Mucosa of rectum (tissue), 2 donors: Measurements from ENCODE around the gene LRMDA.
"Not testable (repeated sequence)": the region's sequence is repeated elsewhere in the genome, so short reads cannot be mapped to it uniquely, and the experiment has no call there.

ENCODE experiments used
- H3K27ac ChIP-seq, 2 donors: one replicate each; pipeline ENCODE4 v1.7.0; 2013; ENCODE audit warnings: inconsistent platforms in 2 of 2, low read depth in 2 of 2, low read length in 2 of 2
- H3K27me3 ChIP-seq, 2 donors: one replicate each; pipeline ENCODE4 v1.7.0; 2013; ENCODE audit warnings: low read length in 2 of 2; ENCODE audit not compliant: control insufficient read depth in 2 of 2, insufficient read depth in 2 of 2
- H3K36me3 ChIP-seq, 2 donors: one replicate each; pipeline ENCODE4 v1.7.0; 2013; ENCODE audit warnings: low read length in 2 of 2; ENCODE audit not compliant: control insufficient read depth in 2 of 2, insufficient read depth in 2 of 2
- H3K4me1 ChIP-seq, 2 donors: one replicate each; pipeline ENCODE4 v1.7.0; 2013; ENCODE audit warnings: low read length in 2 of 2, mild to moderate bottlenecking in 1 of 2; ENCODE audit not compliant: control insufficient read depth in 2 of 2, insufficient read depth in 2 of 2
- H3K4me3 ChIP-seq, 2 donors: one replicate each; pipeline ENCODE4 v1.7.0; 2013; ENCODE audit warnings: low read length in 2 of 2
- H3K9ac ChIP-seq, 2 donors: one replicate each; pipeline ENCODE4 v1.7.0; 2013; ENCODE audit warnings: low read length in 2 of 2, low read depth in 1 of 2, mild to moderate bottlenecking in 1 of 2
- H3K9me3 ChIP-seq, 2 donors: one replicate each; pipeline ENCODE4 v1.7.0; 2013; ENCODE audit warnings: low read length in 2 of 2; ENCODE audit not compliant: control insufficient read depth in 2 of 2
- donor health status: healthy.
- donor health status: Normal muscosa, but diverticular disease.

Gene LRMDA

DNA sequence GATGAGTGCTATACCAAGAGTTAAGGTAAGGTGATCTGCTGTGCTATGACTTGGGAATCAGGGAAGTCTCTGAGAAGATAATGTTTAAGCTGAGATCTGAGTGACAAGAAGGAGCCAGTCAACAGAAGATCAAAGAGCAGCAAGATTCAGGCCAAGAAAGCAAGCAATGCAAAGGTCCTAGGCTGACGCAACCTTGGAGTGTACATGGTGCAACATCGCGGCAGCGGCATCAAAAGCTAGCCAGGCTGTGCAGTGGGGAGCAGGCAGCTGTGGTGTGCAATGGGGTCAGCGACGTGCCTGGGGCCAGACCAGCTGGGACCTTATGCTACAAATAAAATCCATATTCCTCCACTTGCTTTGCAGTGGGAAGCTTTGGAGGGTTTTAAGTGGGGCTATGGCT is 324.1 kb downstream of the LRMDA start:
- no peaks in the 10 kb centered on the region for H3K4me1 ChIP-seq
- H3K27ac ChIP-seq, result no peak overlapping the region
- no peak overlapping the region for H3K9ac ChIP-seq
- no peaks in the 10 kb centered on the region for H3K9me3 ChIP-seq
- H3K27me3 ChIP-seq, result no peaks in the 10 kb centered on the region
- H3K36me3 ChIP-seq, result no peaks in the 10 kb centered on the region
- H3K4me3 ChIP-seq, result no peak overlapping the region

DNA sequence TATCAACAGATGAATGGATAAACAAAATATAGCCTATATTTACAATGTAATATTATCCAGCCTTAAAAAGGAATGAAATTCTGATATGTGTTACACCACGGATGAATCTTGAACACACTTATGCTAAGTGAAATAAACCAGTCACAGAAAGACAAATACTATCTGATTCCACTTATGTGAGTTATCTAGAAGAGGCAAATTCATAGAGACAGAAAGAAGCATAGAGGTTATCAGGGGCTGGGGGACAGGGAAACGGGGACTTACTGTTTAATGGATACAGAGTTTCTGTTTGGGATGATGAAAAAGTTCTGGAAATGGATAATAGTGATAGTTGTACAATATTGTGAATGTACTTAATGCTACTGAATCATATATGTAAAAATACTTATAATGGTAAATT is 329.9 kb downstream of the LRMDA start:
- Histone ChIP-seq H3K4me3 (no peak overlapping the region), H3K4me1 (no peaks in the 10 kb centered on the region), H3K9me3 (no peaks in the 10 kb centered on the region), H3K27ac (no peak overlapping the region), H3K36me3 (no peaks in the 10 kb centered on the region), H3K9ac (no peak overlapping the region), H3K27me3 (no peaks in the 10 kb centered on the region)

DNA sequence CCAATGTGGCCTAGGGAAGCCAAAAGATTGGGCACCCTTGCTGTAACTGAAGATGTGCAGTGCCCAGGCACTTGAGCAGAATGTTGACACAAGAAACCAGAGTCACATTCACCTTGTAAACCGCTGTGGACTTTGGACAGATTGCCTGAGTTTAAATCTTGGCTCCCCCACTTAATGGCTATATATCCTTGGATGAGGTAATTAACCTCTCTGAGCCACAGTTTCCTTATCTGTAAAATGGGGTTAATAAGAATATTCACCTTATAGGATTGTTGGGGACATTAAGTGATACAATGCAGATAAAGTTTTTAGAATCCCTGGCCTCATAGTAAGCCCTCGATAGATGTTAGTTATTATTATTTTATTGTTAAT is 331.0 kb downstream of the LRMDA start:
- no peaks in the 10 kb centered on the region for H3K4me1 ChIP-seq
- no peaks in the 10 kb centered on the region for H3K27me3 ChIP-seq
- no peak overlapping the region for H3K27ac ChIP-seq

DNA sequence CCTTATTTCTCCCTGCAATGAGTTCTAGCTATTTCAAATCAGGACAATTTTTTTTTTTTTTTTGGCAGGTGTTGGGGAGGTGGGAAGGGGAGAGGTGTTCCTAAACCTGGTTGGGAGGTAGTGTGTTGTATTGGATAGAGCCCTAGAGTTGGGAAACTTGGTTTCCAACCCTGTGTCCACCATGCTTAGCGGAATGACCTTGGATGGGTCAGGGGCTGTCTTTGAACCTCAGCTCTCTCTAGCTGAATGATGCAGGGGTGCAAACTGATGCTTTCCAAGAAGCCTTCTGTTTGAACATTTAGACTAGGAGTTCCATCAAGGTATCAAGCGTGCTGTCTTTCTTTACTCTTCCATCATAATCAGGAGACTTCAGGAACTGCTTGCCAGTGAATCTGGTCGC is 332.2 kb downstream of the LRMDA start:
- no peak overlapping the region for H3K4me3 ChIP-seq
- H3K36me3 ChIP-seq, result no peaks in the 10 kb centered on the region
- H3K9me3 ChIP-seq, result no peaks in the 10 kb centered on the region
- no peaks in the 10 kb centered on the region for H3K27me3 ChIP-seq
- H3K27ac ChIP-seq, result no peak overlapping the region
- no peak overlapping the region for H3K9ac ChIP-seq
- H3K4me1 ChIP-seq, result no peaks in the 10 kb centered on the region

More for the DNA sequence above, 331.0 kb downstream of the LRMDA start:
- no peaks in the 10 kb centered on the region for H3K9me3 ChIP-seq
- no peak overlapping the region for H3K4me3 ChIP-seq
- no peaks in the 10 kb centered on the region for H3K36me3 ChIP-seq
- no peak overlapping the region for H3K9ac ChIP-seq

DNA sequence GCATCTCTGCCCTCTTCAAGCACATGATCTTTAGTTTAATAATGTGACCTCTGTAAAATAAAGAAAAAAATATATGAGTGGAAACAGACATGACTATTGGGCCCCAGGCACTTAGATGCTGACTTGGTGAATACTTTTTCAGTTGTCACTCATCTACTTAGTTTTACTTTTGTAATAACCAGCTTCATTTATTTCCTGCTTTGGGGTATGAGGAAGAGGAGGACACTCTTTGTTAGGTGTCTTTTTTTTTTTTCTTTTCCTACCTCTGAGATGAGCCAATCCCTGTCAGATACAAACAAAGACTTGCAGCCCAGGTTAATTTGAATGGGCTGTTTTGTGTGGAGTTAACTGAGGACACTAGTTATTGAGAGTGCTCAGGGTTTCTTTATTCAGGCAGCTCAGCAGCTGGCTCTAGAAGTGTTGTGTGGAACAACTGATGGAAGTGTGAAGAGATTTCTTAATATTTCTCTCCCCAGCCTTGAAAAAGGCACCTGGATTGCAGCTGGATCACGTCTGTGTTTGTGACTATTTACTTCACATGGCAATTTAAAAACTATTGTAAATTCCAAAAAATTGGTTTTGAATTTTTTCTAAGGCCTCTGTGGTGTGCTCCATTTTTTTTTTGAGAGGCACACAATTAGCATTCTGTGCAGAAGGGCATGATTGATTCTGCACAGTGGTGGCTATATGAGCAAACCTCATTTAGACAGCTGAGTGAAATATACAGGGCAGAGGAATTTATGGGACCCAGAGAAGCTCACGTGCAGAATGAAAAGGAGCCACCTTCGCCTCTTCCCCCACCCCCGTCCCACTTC is 333.8 kb downstream of the LRMDA start:
- Histone ChIP-seq H3K4me3 (no peak overlapping the region), H3K36me3 (no peaks in the 10 kb centered on the region), H3K9ac (no peak overlapping the region), H3K27me3 (no peaks in the 10 kb centered on the region), H3K4me1 (no peaks in the 10 kb centered on the region), H3K27ac (no peak overlapping the region), H3K9me3 (no peaks in the 10 kb centered on the region)

DNA sequence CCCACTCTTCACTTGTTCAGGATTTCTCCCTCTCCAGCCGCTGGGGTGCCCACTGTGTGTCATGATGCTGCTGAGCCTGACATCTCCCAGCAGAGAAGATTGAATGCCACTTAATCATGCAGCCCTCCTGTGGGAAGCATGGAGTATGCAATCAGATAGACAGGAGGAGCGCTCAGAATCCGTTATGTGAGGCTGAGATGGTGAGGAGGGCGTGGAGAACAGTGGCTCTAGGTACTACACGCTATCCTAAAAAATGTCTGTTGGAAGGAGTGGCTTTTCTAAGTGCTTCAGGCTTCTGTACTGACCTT is 334.3 kb downstream of the LRMDA start:
- H3K27me3 ChIP-seq, result no peaks in the 10 kb centered on the region
- no peaks in the 10 kb centered on the region for H3K36me3 ChIP-seq
- no peak overlapping the region for H3K27ac ChIP-seq
- H3K9ac ChIP-seq, result no peak overlapping the region
- H3K9me3 ChIP-seq, result no peaks in the 10 kb centered on the region
- no peaks in the 10 kb centered on the region for H3K4me1 ChIP-seq
- H3K4me3 ChIP-seq, result no peak overlapping the region

DNA sequence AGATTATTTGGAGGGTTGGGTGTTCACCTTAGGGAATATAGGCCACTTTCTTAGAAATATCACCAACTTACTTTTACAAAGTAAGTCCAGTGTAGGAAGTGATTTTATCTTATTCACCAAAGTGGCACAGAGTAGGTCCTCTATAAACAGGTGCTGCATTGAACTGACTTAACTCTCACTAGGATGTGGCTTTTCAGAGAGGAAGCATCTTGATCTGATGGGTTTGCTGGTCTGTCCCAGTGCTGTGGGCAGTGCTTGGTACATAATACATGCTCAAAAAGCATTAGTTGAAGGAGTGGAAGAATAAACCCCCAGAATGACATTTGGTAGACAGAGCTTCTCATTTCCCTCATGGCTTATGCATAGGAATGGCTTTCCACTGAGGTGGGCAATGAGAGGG is 334.7 kb downstream of the LRMDA start:
- H3K4me1 ChIP-seq, result no peaks in the 10 kb centered on the region
- H3K36me3 ChIP-seq, result no peaks in the 10 kb centered on the region
- no peak overlapping the region for H3K27ac ChIP-seq
- no peak overlapping the region for H3K4me3 ChIP-seq
- H3K9ac ChIP-seq, result no peak overlapping the region
- H3K27me3 ChIP-seq, result no peaks in the 10 kb centered on the region
- H3K9me3 ChIP-seq, result no peaks in the 10 kb centered on the region

DNA sequence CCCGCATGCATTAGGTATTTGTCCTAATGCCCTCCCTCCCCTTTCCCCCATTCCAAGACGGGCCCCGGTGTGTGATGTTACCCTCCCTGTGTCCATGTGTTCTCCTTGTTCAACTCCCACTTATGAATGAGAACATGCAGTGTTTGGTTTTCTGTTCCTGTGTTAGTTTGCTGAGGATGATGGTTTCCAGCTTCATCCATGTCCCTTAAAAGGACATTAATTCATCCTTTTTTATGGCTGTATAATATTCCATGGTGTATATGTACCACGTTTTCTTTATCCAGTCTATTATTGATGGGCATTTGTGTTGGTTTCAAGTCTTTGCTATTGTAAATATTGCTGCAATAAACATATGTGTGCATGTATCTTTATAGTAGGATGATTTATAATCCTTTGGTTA is 335.3 kb downstream of the LRMDA start:
- H3K36me3 ChIP-seq, result not testable (repeated sequence)

DNA sequence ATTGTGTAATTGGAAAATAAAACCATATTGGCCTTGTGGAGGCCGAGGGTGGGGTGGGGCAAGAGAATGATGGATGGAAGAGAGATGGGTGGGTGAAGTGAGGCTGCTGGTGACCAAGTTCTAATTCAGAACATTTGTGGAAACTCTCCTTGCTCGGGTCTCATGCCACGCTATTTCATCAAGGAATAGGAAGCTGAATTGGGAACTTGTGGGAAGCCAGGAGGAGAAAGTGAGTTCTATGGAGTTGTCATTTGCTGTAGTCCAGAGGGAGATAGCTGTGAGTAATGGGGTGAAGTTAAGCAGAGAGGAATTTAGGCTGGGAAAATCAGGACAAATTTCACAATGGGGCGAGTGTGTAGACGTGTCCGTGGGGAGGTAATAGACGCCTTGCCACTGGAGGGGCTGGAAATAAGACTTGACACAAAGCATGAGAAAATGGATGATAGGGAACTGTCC is 339.2 kb downstream of the LRMDA start:
- Histone ChIP-seq H3K4me3 (no peak overlapping the region), H3K9me3 (no peaks in the 10 kb centered on the region), H3K4me1 (no peaks in the 10 kb centered on the region), H3K9ac (no peak overlapping the region), H3K36me3 (no peaks in the 10 kb centered on the region), H3K27ac (no peak overlapping the region), H3K27me3 (no peaks in the 10 kb centered on the region)

More for the DNA sequence above, 335.3 kb downstream of the LRMDA start:
- not testable (repeated sequence) for H3K9me3 ChIP-seq, H3K4me1 ChIP-seq, H3K9ac ChIP-seq, H3K4me3 ChIP-seq, H3K27me3 ChIP-seq, H3K27ac ChIP-seq

DNA sequence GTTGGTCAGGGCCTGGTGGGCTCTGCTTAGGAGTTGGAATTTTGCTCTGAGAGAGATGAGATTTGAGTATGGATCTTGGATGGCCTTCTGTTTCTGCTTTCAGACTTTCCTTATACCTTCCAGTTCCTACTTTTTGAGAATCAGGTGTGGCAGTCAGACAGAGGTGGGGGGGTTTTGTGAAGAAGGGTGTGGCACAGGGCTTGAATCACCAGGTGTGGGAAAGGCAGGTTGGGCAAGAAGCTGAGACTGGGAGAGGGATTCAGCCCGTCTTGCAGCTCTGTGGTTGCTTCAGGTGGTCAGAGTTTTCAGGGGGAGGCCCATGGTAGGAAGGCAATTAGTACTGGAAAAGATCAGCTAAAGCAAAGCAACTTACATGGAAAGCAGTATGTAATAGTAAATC is 340.2 kb downstream of the LRMDA start:
- Histone ChIP-seq H3K27me3 (no peaks in the 10 kb centered on the region), H3K9ac (no peak overlapping the region), H3K4me1 (no peaks in the 10 kb centered on the region), H3K36me3 (no peaks in the 10 kb centered on the region), H3K27ac (no peak overlapping the region), H3K9me3 (no peaks in the 10 kb centered on the region), H3K4me3 (no peak overlapping the region)
